ENCODE data around the gene PITX2. TPM values are rescaled to one million over a fixed set of nuclear protein-coding genes. Genes with fewer than 3 reads are reported as not detected.

PITX2 gene
- under 1 TPM in 1 of 4 donors, not detected in 3; 0.95 TPM for total RNA-seq
- 1 to 10 TPM in 2 of 3 donors, under 1 TPM in 1; 0.45 to 2.1 (median 1.2) TPM for polyA plus RNA-seq

DNA sequence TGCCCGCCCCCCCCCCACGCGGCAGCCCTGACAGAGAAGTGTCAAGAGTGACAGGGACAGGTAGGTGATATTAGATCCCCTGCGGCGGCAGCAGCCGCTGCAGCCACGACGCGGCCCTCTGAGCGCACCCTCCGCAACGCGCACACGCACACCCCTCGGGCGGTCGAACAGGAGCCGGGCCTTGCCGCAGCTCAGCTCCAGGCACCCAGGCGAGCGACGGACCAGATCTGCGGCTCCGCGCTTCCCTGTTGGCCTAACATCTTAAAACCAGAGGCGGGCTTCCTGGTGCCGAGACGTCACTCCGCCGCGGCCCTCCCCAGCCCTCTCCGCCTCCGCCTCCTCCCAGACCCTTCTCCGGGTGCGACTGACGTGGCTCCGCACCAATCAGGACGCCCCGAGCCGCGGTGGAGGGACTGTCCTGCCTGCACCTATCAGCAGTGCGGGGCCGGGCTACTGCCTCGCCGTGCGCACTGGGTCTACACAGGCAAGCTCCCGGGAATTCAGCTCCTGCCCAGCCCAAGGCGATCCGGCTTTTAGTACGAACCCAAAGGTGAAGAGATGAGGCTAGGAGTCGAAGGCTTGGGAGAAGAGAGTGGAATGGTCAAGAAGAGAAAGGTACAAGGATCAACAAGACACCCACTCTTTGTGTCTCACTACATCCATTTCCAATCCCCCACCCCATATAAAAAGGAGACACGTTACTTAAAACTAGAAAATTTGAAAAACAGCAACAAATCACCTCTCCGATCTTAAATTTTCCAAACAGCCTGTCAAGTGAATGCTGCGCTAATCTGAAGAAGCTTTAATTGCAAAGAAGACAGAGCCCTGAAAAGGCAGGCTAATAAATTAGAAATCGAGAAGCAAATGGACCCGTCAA, at the start of gene PITX2:
Gene PITX2 (minus strand): TSS at position 237 of the 877 bp plus-strand sequence. CDS start 617 bp downstream, outside the sequence.
- 2 to 4% methylated on average over 56 of the region's 56 CpGs for WGBS, 2 donors
- DNase-seq = peak; percentile 70
- Histone ChIP-seq H3K4me1 (peaks cover 0 to 46% (median 38%) of the 10 kb centered on the region in 4 donors), H3K27me3 (peaks cover 64 to 100% (median 99%) of the 10 kb centered on the region in 3 donors), H3K4me3 (peak within 1 kb of the TSS; percentile 10 to 38 (median 28)), H3K9me3 (no peaks in the 10 kb centered on the region), H3K27ac (peak within 1 kb of the TSS in 1 of 4 donors; percentile 91), H3K36me3 (no peaks in the 10 kb centered on the region)
- TF ChIP-seq EP300 (IDR thresholded peaks at IDR 0.05) (no peak), POLR2A (IDR thresholded peaks at IDR 0.05) (no peak), POLR2AphosphoS5 (IDR thresholded peaks at IDR 0.05) (no peak)
- TF ChIP-seq, protein P1, sequence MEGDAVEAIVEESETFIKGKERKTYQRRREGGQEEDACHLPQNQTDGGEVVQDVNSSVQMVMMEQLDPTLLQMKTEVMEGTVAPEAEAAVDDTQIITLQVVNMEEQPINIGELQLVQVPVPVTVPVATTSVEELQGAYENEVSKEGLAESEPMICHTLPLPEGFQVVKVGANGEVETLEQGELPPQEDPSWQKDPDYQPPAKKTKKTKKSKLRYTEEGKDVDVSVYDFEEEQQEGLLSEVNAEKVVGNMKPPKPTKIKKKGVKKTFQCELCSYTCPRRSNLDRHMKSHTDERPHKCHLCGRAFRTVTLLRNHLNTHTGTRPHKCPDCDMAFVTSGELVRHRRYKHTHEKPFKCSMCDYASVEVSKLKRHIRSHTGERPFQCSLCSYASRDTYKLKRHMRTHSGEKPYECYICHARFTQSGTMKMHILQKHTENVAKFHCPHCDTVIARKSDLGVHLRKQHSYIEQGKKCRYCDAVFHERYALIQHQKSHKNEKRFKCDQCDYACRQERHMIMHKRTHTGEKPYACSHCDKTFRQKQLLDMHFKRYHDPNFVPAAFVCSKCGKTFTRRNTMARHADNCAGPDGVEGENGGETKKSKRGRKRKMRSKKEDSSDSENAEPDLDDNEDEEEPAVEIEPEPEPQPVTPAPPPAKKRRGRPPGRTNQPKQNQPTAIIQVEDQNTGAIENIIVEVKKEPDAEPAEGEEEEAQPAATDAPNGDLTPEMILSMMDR (IDR thresholded peaks at IDR 0.05) = no peak
- intact Hi-C loops (cut with DNase I) = no loop called here

DNA sequence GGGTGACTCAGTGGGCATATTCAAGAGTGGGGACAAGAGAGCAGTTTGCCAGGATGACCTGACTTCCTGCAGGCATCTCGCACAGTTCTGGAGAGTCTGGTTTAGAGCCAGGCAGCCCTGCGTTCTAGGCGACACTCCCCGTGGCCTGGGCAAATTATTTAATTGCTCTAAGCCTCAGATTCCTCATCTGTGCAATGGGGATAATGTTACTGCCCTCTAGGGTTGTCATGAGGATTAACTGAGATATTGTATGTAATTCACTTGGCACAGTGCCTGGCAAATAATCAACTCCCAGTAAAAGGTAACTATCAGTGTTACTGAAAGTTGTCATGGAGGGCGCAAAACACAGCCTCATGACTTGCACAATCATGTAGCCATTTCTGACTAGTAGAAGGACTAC, 48.8 kb upstream of the PITX2 start:
- H3K9me3 ChIP-seq = no peaks in the 10 kb centered on the region
- no peak overlapping the region for H3K4me3 ChIP-seq
- DNase-seq = no peak
- TF ChIP-seq POLR2A (IDR thresholded peaks at IDR 0.05) = no peak
- TF ChIP-seq, protein P1 (IDR thresholded peaks at IDR 0.05) = no peak
- TF ChIP-seq EP300 (IDR thresholded peaks at IDR 0.05) = no peak
- no peak for TF ChIP-seq POLR2AphosphoS5 (IDR thresholded peaks at IDR 0.05)
- H3K36me3 ChIP-seq = no peaks in the 10 kb centered on the region
- 63 to 81% methylated on average over 5 of the region's 5 CpGs for WGBS, 2 donors
- no peaks in the 10 kb centered on the region for H3K27me3 ChIP-seq
- no peak overlapping the region for H3K27ac ChIP-seq
- intact Hi-C loops (cut with DNase I) = no loop called here
- H3K4me1 ChIP-seq = no peaks in the 10 kb centered on the region

DNA sequence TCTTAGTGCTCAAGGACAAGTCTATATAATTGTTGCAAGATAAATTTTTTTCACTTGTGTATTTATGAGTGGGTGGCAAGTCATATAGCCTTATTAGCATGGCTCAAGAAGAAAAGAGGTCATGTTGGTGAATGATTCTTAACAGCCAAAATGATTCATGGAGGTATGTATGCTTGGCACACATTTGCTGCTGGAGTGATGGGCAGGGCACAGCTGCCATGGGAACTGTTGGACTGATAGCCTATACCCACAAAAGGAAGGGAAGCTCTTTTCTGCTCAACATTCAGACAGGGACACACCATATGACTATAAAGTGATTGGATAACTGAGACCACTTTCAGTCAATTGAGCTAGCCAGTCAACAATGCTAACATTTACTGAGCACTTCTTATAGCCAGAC, 46.8 kb upstream of the PITX2 start:
- no peak for DNase-seq
- Histone ChIP-seq H3K4me3 (no peak overlapping the region), H3K9me3 (no peaks in the 10 kb centered on the region), H3K4me1 (no peaks in the 10 kb centered on the region), H3K27ac (no peak overlapping the region), H3K27me3 (no peaks in the 10 kb centered on the region), H3K36me3 (no peaks in the 10 kb centered on the region)
- no peak for TF ChIP-seq POLR2A (IDR thresholded peaks at IDR 0.05)
- TF ChIP-seq, protein P1 (IDR thresholded peaks at IDR 0.05) = no peak
- no peak for TF ChIP-seq POLR2AphosphoS5 (IDR thresholded peaks at IDR 0.05)
- no peak for TF ChIP-seq EP300 (IDR thresholded peaks at IDR 0.05)
- intact Hi-C loops (cut with DNase I) = no loop called here

DNA sequence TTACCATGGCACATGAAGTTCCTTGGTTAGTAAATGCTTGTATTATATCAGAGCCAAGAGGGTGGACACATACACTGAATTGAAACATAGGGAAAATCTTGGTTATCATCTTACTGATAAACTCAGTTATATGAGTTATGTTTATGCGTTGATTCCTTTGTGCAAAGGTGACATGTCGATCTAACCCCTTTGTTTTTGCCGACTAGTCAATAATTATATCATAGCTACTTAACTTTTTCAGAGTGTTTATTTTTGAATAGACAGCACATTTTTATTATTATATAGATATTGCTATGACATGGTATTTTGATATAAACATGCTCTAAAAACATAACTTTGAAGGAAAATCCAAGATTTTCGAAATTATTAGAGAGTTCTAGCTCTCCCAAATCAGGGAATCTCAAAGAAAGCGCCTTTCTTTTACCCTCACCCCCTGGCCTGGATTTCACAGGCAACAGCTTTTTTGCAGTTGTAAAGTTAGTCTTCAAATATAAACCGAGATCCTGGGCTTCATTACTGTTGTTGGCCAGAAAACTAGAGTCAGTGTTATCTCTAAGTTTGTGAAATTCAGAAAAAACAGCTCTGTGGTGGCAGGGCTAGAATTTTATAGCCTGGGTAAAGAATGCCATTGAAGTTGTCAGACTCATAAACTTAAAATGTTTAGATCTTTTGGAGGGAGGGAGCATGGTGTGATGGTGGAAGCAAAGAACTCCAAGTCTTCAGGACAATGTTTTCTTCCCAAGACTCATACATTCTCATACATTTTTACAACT, 45.8 kb upstream of the PITX2 start:
- no peak overlapping the region for H3K4me3 ChIP-seq
- H3K9me3 ChIP-seq = no peaks in the 10 kb centered on the region
- WGBS, 2 donors = 49 to 52% methylated on average over 6 of the region's 6 CpGs
- H3K27ac ChIP-seq = no peak overlapping the region
- H3K4me1 ChIP-seq = no peaks in the 10 kb centered on the region
- no peak for DNase-seq
- TF ChIP-seq POLR2AphosphoS5 (IDR thresholded peaks at IDR 0.05) (no peak), POLR2A (IDR thresholded peaks at IDR 0.05) (no peak)
- TF ChIP-seq, protein P1 (IDR thresholded peaks at IDR 0.05) = no peak
- H3K27me3 ChIP-seq = no peaks in the 10 kb centered on the region
- intact Hi-C loops (cut with DNase I) = no loop called here
- no peaks in the 10 kb centered on the region for H3K36me3 ChIP-seq
